ENCODE results near the gene NSL1. TPM values are rescaled to one million over a fixed set of nuclear protein-coding genes. Genes with fewer than 3 reads are reported as not detected.
"Not testable (repeated sequence)": the region's sequence is repeated elsewhere in the genome, so short reads cannot be mapped to it uniquely, and the experiment has no call there.

The NSL1 gene
- total RNA-seq (10 to 100 TPM; 50.0 to 52.7 TPM), polyA plus RNA-seq (ENCODE audit: insufficient read depth, low read depth, low replicate concordance) (29.3 TPM)
- long read RNA-seq, donor 1, transcript NSL1-202 (6 exons, 2,317 nt): major isoform, 22 of 23 reads
- long read RNA-seq, donor 1, partial matches to known transcripts: 0 of 23 reads
- long read RNA-seq, donor 1, other reads (novel, unspliced or antisense): 0 of 23 reads
- long read RNA-seq, donor 2, transcript NSL1-202 (6 exons, 2,317 nt): major isoform, 10 of 11 reads
- long read RNA-seq, donor 2, partial matches to known transcripts: 0 of 11 reads
- long read RNA-seq, donor 2, other reads (novel, unspliced or antisense): 0 of 11 reads

GRCh38 chr1:212791676-212792395 is at the start of gene NSL1, which contains the start of gene TATDN3:
Gene NSL1 (minus strand): TSS chr1:212791777. CDS start chr1:212791763, 14 bp downstream.
Gene TATDN3 (plus strand): TSS chr1:212791894. CDS start chr1:212791922, 28 bp downstream.
- Histone ChIP-seq H3K27ac (peak within 1 kb of the TSS; percentile 97), H3K36me3 (ENCODE audit: low read depth, missing control alignments) (no peaks in the 10 kb centered on the region), H3K4me3 (peak within 1 kb of the TSS; percentile 86 to 87), H3K27me3 (no peaks in the 10 kb centered on the region), H3K4me1 (peaks cover 6% of the 10 kb centered on the region), H3K9me3 (no peaks in the 10 kb centered on the region)
- 0 to 1% methylated on average over 27 to 37 of the region's 46 CpGs for WGBS, 2 donors
- TF ChIP-seq, protein P1, sequence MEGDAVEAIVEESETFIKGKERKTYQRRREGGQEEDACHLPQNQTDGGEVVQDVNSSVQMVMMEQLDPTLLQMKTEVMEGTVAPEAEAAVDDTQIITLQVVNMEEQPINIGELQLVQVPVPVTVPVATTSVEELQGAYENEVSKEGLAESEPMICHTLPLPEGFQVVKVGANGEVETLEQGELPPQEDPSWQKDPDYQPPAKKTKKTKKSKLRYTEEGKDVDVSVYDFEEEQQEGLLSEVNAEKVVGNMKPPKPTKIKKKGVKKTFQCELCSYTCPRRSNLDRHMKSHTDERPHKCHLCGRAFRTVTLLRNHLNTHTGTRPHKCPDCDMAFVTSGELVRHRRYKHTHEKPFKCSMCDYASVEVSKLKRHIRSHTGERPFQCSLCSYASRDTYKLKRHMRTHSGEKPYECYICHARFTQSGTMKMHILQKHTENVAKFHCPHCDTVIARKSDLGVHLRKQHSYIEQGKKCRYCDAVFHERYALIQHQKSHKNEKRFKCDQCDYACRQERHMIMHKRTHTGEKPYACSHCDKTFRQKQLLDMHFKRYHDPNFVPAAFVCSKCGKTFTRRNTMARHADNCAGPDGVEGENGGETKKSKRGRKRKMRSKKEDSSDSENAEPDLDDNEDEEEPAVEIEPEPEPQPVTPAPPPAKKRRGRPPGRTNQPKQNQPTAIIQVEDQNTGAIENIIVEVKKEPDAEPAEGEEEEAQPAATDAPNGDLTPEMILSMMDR (IDR thresholded peaks at IDR 0.05): no peak
- TF ChIP-seq POLR2A (IDR thresholded peaks at IDR 0.05): no peak
- DNase-seq: peak; percentile 88
- intact Hi-C loops (cut with DNase I; ENCODE audit: low total_unique reads): no loop called here

DNA sequence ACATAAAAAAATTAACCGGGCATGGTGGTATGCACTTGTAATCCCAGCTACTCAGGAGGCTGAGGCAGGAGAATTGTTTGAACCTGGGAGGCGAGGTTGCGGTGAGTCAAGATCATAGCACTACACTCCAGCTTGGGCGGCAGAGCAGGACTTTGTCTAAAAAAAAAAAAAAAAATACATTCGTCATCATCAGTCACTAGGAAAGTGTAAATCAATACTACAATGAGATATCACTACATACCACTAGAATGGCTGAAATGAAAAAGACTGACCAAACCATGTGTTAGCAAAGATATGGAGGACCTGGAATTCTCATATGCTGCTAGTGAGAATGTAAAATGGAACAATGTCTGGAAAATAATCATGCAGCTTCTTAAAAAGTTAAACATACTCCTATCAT is 46.6 kb upstream of the NSL1 start:
- 93 to 95% methylated on average over 5 of the region's 5 CpGs for WGBS, 2 donors
- DNase-seq: no peak
- intact Hi-C loops (cut with DNase I; ENCODE audit: low total_unique reads): no loop called here
- no peak overlapping the region for H3K27ac ChIP-seq
- no peaks in the 10 kb centered on the region for H3K9me3 ChIP-seq
- H3K27me3 ChIP-seq: no peaks in the 10 kb centered on the region
- no peaks in the 10 kb centered on the region for H3K36me3 ChIP-seq (ENCODE audit: low read depth, missing control alignments)
- no peak for TF ChIP-seq POLR2A (IDR thresholded peaks at IDR 0.05)
- TF ChIP-seq, protein P1 (IDR thresholded peaks at IDR 0.05): no peak
- H3K4me3 ChIP-seq: no peak overlapping the region
- no peaks in the 10 kb centered on the region for H3K4me1 ChIP-seq

DNA sequence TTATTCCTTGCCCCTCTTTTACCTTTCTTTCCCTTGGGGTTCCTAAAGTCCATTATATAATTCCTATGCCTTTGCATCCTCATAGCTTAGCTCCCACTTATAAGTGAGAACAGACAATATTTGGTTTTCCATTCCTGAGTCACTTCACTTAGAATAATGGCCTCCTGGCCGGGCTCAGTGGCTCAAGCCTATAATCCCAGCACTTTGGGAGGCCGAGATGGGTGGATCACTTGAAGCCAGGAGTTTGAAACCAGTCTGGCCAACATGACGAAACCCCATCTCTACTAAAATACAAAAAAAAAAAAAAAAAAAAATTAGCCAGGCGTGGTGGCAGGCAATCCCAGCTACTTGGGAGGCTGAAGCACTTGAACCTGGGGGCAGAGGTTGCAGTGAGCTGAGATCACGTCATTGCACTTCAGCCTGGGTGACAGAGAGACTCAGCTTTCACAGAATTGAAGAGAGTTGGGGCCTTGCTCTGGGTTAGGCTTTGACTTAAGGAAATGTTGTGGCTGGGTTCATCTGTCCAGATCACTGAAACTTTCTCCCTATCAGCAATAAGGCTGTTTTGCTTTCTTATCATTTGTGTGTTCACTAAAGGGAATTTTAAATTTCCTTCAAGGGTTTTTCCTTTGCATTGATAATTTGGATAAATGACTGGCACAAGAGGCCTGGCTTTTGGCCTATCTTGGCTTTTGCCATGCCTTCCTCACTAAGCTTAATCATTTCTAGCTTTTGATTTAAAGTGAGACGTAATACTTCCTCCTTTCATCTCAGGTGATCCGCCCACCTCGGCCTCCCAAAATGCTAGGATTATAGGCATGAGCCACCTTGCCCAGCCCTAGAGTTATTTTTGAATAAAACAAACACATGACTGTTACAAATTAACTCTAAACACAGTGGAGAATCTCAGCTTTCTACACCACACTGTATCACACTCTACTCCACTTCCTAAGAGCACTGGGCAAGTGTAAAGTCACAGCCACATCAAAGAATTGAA is 41.9 kb upstream of the NSL1 start:
- intact Hi-C loops (cut with DNase I; ENCODE audit: low total_unique reads); H3K27ac ChIP-seq; H3K4me1 ChIP-seq; H3K27me3 ChIP-seq; H3K36me3 ChIP-seq (ENCODE audit: low read depth, missing control alignments); H3K4me3 ChIP-seq; H3K9me3 ChIP-seq; DNase-seq: not testable (repeated sequence)
- WGBS, 2 donors: 83 to 86% methylated on average over 8 of the region's 8 CpGs

- Histone ChIP-seq H3K27me3 (no peaks in the 10 kb centered on the region), H3K9me3 (no peaks in the 10 kb centered on the region), H3K27ac (no peak overlapping the region), H3K4me1 (no peaks in the 10 kb centered on the region), H3K36me3 (ENCODE audit: low read depth, missing control alignments) (no peaks in the 10 kb centered on the region), H3K4me3 (no peak overlapping the region)
- WGBS, 2 donors: 76% methylated on average over 2 of the region's 2 CpGs
- TF ChIP-seq, protein P1 (IDR thresholded peaks at IDR 0.05): no peak
- no peak for DNase-seq
- intact Hi-C loops (cut with DNase I; ENCODE audit: low total_unique reads): no loop called here
Observed at GRCh38 chr1:212828395-212828794, 36.8 kb upstream of the NSL1 start.

Measured in testis (tissue), 5 donors.